Neural progenitor cell (in vitro differentiated cells): Measurements from ENCODE around the gene MFRP. TPM values are rescaled to one million over a fixed set of nuclear protein-coding genes. Genes with fewer than 3 reads are reported as not detected.

Experiments used
- DNase-seq: peaks from one replicate; pipeline ENCODE4 v3.0.0-alpha.2; 2016; ENCODE audit warnings: low spot score
- H2AFZ ChIP-seq: fragments of 200-600 bp; sonication (generic); replicated peaks from 2 replicates; pipeline ENCODE4 v1.6.1; 2016; ENCODE audit warnings: antibody characterized with exemption
- H3F3A ChIP-seq: fragments of 200-600 bp; sonication (generic); 2 replicates; pipeline ENCODE4 v1.6.1; 2016; ENCODE audit warnings: antibody characterized with exemption, low read depth
- H3K27ac ChIP-seq: fragments of 200-600 bp; sonication (generic); 2 replicates; pipeline ENCODE4 v1.5.1; 2016; ENCODE audit warnings: mild to moderate bottlenecking
- H3K27me3 ChIP-seq: fragments of 200-600 bp; sonication (generic); 2 replicates; pipeline ENCODE4 v1.6.1; 2016; ENCODE audit warnings: mild to moderate bottlenecking, moderate library complexity
- H3K36me3 ChIP-seq: fragments of 200-600 bp; sonication (generic); 2 replicates; pipeline ENCODE4 v1.5.1; 2016
- H3K4me1 ChIP-seq: fragments of 200-600 bp; sonication (generic); 2 replicates; pipeline ENCODE4 v1.6.1; 2016; ENCODE audit warnings: mixed run types
- H3K4me2 ChIP-seq: fragments of 200-600 bp; sonication (generic); 2 replicates; pipeline ENCODE4 v1.6.1; 2016
- H3K4me3 ChIP-seq: fragments of 200-600 bp; sonication (generic); 2 replicates; pipeline ENCODE4 v1.5.1; 2016
- H3K79me2 ChIP-seq: fragments of 200-600 bp; sonication (generic); 2 replicates; pipeline ENCODE4 v1.6.1; 2016; ENCODE audit warnings: low read depth
- H3K9ac ChIP-seq: fragments of 200-600 bp; sonication (generic); 2 replicates; pipeline ENCODE4 v1.6.1; 2016
- H3K9me3 ChIP-seq: fragments of 200-600 bp; sonication (generic); 2 replicates; pipeline ENCODE4 v1.5.1; 2016; ENCODE audit warnings: low read depth
- H4K20me1 ChIP-seq: fragments of 200-600 bp; sonication (generic); 2 replicates; pipeline ENCODE4 v1.6.1; 2016; ENCODE audit warnings: low read depth
- H3K27ac Mint-ChIP-seq: 3 replicates; pipeline ENCODE4 v1.8.0; 2021; ENCODE audit warnings: mixed read lengths
- H3K27me3 Mint-ChIP-seq: 2 replicates; pipeline ENCODE4 v1.8.0; 2022; ENCODE audit warnings: low read depth, mild to moderate bottlenecking, inconsistent platforms, moderate library complexity, mixed read lengths; ENCODE audit not compliant: insufficient read depth
- H3K36me3 Mint-ChIP-seq: 3 replicates; pipeline ENCODE4 v1.8.0; 2021; ENCODE audit warnings: mixed read lengths
- H3K4me1 Mint-ChIP-seq: 3 replicates; pipeline ENCODE4 v1.8.0; 2021; ENCODE audit warnings: mixed read lengths
- H3K4me3 Mint-ChIP-seq: 3 replicates; pipeline ENCODE4 v1.8.0; 2021; ENCODE audit warnings: mild to moderate bottlenecking, moderate library complexity, mixed read lengths
- H3K9me3 Mint-ChIP-seq: 3 replicates; pipeline ENCODE4 v1.8.0; 2020; ENCODE audit warnings: mixed read lengths
- EZH2 ChIP-seq: fragments of 200-600 bp; sonication (generic); IDR thresholded peaks from 2 replicates; pipeline ENCODE4 v1.6.1; 2017; ENCODE audit warnings: antibody characterized with exemption, mild to moderate bottlenecking, moderate library complexity
- EZH2phosphoT487 ChIP-seq: fragments of 200-600 bp; sonication (generic); IDR thresholded peaks from 2 replicates; pipeline ENCODE4 v1.6.1; 2017; ENCODE audit warnings: antibody characterized with exemption
- total RNA-seq: library from RNA; depleted of rRNA; stranded (reverse); fragments of >200 nt; gene quantifications from 2 replicates; pipeline ENCODE4 v1.2.3, GENCODE V29; 2015; ENCODE audit warnings: low replicate concordance
- TF ChIP-seq, protein P1 (sequence below): fragments of 200-600 bp; sonication (generic); IDR thresholded peaks from 2 replicates; pipeline ENCODE4 v1.5.1; 2017; ENCODE audit warnings: antibody characterized with exemption, mild to moderate bottlenecking

The MFRP gene
- total RNA-seq, 1 donor from 2014 or later, result not detected

DNA sequence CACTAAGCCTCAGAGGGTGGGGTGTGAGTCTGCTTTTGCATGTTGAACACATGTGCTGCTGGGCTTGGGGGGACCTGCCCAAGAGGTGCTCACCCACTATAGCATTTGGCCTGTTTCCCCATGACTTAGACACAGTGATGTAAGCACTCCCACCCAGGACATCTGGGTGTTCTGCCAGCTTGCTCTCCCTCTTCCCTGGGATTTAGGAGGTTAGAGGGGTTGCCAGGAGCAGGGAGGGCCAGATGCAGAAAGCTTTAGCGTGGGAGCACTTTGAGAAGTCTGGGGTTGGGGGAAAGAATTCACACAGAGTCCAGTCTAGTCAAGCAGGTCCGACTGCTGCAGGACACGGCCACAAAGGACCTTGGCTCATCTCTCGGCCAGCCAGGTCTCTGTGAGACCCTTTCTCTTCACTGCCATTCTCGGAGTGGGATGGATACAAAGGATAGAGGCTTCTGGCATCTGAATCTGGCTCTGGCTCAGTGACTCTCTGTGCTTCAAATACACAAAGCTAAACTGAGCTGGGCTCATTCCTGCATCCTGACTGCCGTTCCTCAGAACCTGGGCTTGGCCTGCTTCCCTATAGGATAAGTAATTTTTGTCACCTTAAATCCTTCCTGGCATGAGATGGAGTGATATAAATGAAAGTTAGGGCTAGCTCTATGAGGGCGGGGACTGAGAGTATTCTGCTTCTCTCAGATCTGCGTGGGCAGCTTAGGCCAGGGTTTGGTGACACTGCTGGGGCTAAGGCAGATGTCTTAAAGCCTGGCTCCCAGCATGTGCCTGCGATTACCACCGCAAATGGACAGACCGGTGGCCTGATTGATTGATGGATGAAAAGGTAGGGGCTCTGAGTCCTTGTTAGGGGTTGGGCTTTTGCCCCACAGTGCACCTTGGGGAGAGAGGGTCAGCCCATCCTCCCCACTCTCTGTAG is 20.4 kb upstream of the MFRP start:
- Mint-ChIP-seq H3K36me3 (no peaks in the 10 kb centered on the region), H3K27me3 (peaks cover 29% of the 10 kb centered on the region), H3K9me3 (peaks cover 2% of the 10 kb centered on the region), H3K4me3 (no peak overlapping the region), H3K27ac (no peak overlapping the region), H3K4me1 (peaks cover 61% of the 10 kb centered on the region)
- peaks cover 28% of the 10 kb centered on the region for H4K20me1 ChIP-seq
- H3K9ac ChIP-seq, result no peak overlapping the region
- no peak for TF ChIP-seq EZH2
- no peak for TF ChIP-seq EZH2phosphoT487
- TF ChIP-seq, protein P1, sequence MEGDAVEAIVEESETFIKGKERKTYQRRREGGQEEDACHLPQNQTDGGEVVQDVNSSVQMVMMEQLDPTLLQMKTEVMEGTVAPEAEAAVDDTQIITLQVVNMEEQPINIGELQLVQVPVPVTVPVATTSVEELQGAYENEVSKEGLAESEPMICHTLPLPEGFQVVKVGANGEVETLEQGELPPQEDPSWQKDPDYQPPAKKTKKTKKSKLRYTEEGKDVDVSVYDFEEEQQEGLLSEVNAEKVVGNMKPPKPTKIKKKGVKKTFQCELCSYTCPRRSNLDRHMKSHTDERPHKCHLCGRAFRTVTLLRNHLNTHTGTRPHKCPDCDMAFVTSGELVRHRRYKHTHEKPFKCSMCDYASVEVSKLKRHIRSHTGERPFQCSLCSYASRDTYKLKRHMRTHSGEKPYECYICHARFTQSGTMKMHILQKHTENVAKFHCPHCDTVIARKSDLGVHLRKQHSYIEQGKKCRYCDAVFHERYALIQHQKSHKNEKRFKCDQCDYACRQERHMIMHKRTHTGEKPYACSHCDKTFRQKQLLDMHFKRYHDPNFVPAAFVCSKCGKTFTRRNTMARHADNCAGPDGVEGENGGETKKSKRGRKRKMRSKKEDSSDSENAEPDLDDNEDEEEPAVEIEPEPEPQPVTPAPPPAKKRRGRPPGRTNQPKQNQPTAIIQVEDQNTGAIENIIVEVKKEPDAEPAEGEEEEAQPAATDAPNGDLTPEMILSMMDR, result no peak
- H2AFZ ChIP-seq, result no peak overlapping the region
- peaks cover 14% of the 10 kb centered on the region for H3F3A ChIP-seq
- H3K4me3 ChIP-seq, result no peak overlapping the region
- peaks cover 45% of the 10 kb centered on the region for H3K27me3 ChIP-seq
- H3K79me2 ChIP-seq, result no peaks in the 10 kb centered on the region
- DNase-seq, result no peak
- H3K36me3 ChIP-seq, result no peaks in the 10 kb centered on the region
- peaks cover 31% of the 10 kb centered on the region for H3K4me1 ChIP-seq
- H3K4me2 ChIP-seq, result no peak overlapping the region
- no peaks in the 10 kb centered on the region for H3K9me3 ChIP-seq
- no peak overlapping the region for H3K27ac ChIP-seq

DNA sequence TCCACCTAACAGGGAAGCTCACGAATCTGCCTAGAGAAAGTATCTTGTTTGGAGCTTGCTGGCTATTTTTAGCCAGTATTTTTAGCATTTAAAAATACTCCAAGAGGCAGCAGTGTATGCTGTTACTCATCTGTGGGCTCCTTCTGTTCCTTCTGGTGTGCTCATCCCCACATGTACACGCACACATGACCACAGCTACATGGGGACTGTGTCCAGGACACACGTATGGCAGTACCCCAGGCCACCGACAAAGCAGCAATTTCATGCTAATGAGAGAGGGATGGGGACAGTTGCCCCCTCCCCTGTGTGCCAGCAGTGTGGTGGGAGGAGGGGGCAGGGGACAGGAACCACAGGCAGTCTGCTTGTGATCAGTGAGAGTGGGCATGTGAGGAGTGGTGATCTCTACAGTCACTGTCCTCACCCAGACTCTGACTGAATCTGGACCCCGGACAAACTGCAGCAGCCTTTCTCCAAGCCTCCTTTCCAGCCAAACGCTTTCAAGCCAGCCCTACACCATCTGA is 18.6 kb upstream of the MFRP start:
- Histone ChIP-seq H2AFZ (no peak overlapping the region), H3K27me3 (peaks cover 46% of the 10 kb centered on the region), H3F3A (peaks cover 29% of the 10 kb centered on the region), H3K79me2 (no peaks in the 10 kb centered on the region), H3K9ac (no peak overlapping the region), H3K4me2 (no peak overlapping the region), H3K4me1 (peaks cover 37% of the 10 kb centered on the region), H3K36me3 (no peaks in the 10 kb centered on the region), H3K4me3 (no peak overlapping the region), H3K27ac (no peak overlapping the region), H4K20me1 (peaks cover 40% of the 10 kb centered on the region), H3K9me3 (no peaks in the 10 kb centered on the region)
- no peak overlapping the region for H3K27ac Mint-ChIP-seq
- TF ChIP-seq EZH2, result no peak
- TF ChIP-seq, protein P1, result no peak
- no peak for TF ChIP-seq EZH2phosphoT487
- no peaks in the 10 kb centered on the region for H3K36me3 Mint-ChIP-seq
- peaks cover 21% of the 10 kb centered on the region for H3K27me3 Mint-ChIP-seq
- DNase-seq, result no peak
- H3K4me3 Mint-ChIP-seq, result peak overlapping the region; percentile 83
- peaks cover 2% of the 10 kb centered on the region for H3K9me3 Mint-ChIP-seq
- peaks cover 58% of the 10 kb centered on the region for H3K4me1 Mint-ChIP-seq

DNA sequence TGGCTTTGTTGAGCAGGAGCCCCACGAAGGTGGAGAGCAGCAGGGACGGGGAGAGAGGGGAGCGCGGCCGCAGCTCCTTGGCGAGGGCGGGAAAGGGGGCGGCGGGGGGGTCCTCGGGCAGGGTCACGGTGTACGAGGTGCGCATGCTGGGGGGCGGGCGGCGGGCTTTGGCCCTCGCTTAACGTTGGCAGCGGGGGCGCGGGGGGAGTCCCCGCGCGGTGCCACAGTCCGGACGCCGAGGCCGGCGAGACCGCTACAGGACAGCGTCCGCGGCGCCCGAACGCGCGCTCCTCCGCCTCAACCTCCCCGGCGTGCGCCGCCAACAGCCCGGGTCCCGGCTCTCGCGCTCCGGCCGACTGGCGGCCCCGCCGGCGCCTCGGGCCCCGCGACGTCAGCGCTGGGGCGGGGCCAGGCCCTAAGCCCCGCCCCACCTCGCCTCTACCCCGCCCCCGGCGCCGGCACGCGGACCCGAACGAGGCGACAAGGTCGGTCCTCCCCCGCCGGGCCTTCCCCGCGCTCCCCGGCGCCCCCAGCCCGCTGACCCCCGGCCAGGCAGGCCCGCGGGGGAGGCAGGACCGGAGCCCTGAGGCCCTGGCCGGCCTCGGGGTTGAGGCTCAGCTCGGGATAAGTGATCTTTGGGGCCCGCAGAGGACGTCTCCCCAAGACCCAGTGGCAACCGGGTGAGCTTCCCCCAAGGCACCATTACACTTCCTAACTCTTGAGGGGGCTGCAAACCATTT is 17.5 kb upstream of the MFRP start:
- Histone ChIP-seq H3F3A (peaks cover 29% of the 10 kb centered on the region), H3K4me2 (peak overlapping the region; percentile 80), H3K27me3 (peaks cover 46% of the 10 kb centered on the region), H4K20me1 (peaks cover 40% of the 10 kb centered on the region), H3K9me3 (no peaks in the 10 kb centered on the region), H3K4me3 (peak overlapping the region; percentile 48), H3K4me1 (peaks cover 32% of the 10 kb centered on the region), H3K27ac (no peak overlapping the region), H2AFZ (no peak overlapping the region), H3K9ac (no peak overlapping the region), H3K79me2 (no peaks in the 10 kb centered on the region), H3K36me3 (no peaks in the 10 kb centered on the region)
- Mint-ChIP-seq H3K27me3 (peaks cover 24% of the 10 kb centered on the region), H3K27ac (no peak overlapping the region), H3K4me3 (peak overlapping the region; percentile 83), H3K9me3 (peaks cover 2% of the 10 kb centered on the region), H3K36me3 (peaks cover 3% of the 10 kb centered on the region), H3K4me1 (peaks cover 49% of the 10 kb centered on the region)
- DNase-seq, result peak; percentile 86
- TF ChIP-seq EZH2phosphoT487 (no peak), EZH2 (peak; percentile 14)
